H9 (cell line): Measurements from ENCODE around the gene MFSD12. TPM values are rescaled to one million over a fixed set of nuclear protein-coding genes. Genes with fewer than 3 reads are reported as not detected.

Experiments used
- DNase-seq: peaks from one replicate; pipeline ENCODE4 v3.0.0-alpha.2; 2017
- H2AFZ ChIP-seq: one replicate; pipeline ENCODE4 v1.6.1; 2013; ENCODE audit warnings: mild to moderate bottlenecking, low read length, control low read depth, moderate library complexity
- H2AK5ac ChIP-seq: 2 replicates; pipeline ENCODE4 v1.6.1; 2013; ENCODE audit warnings: low read length, control low read depth, mixed read lengths; ENCODE audit not compliant: insufficient read length
- H2BK120ac ChIP-seq: one replicate; pipeline ENCODE4 v1.6.1; 2013; ENCODE audit warnings: low read depth, mild to moderate bottlenecking, low read length, control low read depth, inconsistent platforms; ENCODE audit not compliant: poor library complexity, severe bottlenecking
- H2BK12ac ChIP-seq: 2 replicates; pipeline ENCODE4 v1.6.1; 2013; ENCODE audit warnings: low read length, control low read depth, mixed read lengths, low read depth; ENCODE audit not compliant: insufficient read length
- H2BK15ac ChIP-seq: 2 replicates; pipeline ENCODE4 v1.6.1; 2013; ENCODE audit warnings: low read depth, low read length, control low read depth
- H2BK20ac ChIP-seq: one replicate; pipeline ENCODE4 v1.6.1; 2013; ENCODE audit warnings: low read depth, mild to moderate bottlenecking, low read length, control low read depth, inconsistent platforms; ENCODE audit not compliant: poor library complexity, severe bottlenecking
- H2BK5ac ChIP-seq: 2 replicates; pipeline ENCODE4 v1.6.1; 2013; ENCODE audit warnings: low read length, control low read depth, mixed read lengths; ENCODE audit not compliant: insufficient read length
- H3K14ac ChIP-seq: 2 replicates; pipeline ENCODE4 v1.6.1; 2013; ENCODE audit warnings: low read length, control low read depth; ENCODE audit not compliant: insufficient read depth
- H3K18ac ChIP-seq: 2 replicates; pipeline ENCODE4 v1.6.1; 2013; ENCODE audit warnings: low read depth, mild to moderate bottlenecking, mixed read lengths, low read length, control low read depth; ENCODE audit not compliant: insufficient read length
- H3K23ac ChIP-seq: 2 replicates; pipeline ENCODE4 v1.6.1; 2013; ENCODE audit warnings: low read length, control low read depth, mixed read lengths, low read depth; ENCODE audit not compliant: insufficient read length
- H3K23me2 ChIP-seq: 2 replicates; pipeline ENCODE4 v1.6.1; 2013; ENCODE audit warnings: low read depth, mild to moderate bottlenecking, mixed read lengths, low read length, control low read depth; ENCODE audit not compliant: insufficient read length, poor library complexity, severe bottlenecking
- H3K27ac ChIP-seq: 2 replicates; pipeline ENCODE4 v1.5.1; 2013; ENCODE audit warnings: low read length, control low read depth, mixed read lengths, low read depth; ENCODE audit not compliant: insufficient read length
- H3K27me3 ChIP-seq: 2 replicates; pipeline ENCODE4 v1.6.1; 2013; ENCODE audit warnings: low read length, control low read depth, inconsistent platforms; ENCODE audit not compliant: insufficient read depth
- H3K4ac ChIP-seq: 2 replicates; pipeline ENCODE4 v1.6.1; 2013; ENCODE audit warnings: low read depth, mild to moderate bottlenecking, control low read depth, inconsistent platforms, low read length, moderate library complexity
- H3K4me1 ChIP-seq: 2 replicates; pipeline ENCODE4 v1.6.1; 2013; ENCODE audit warnings: low read length, control low read depth, inconsistent platforms; ENCODE audit not compliant: insufficient read depth
- H3K4me2 ChIP-seq: 2 replicates; pipeline ENCODE4 v1.6.1; 2013; ENCODE audit warnings: low read length, control low read depth, mixed read lengths; ENCODE audit not compliant: insufficient read length, insufficient read depth
- H3K56ac ChIP-seq: 2 replicates; pipeline ENCODE4 v1.6.1; 2013; ENCODE audit warnings: low read depth, mild to moderate bottlenecking, mixed read lengths, low read length, control low read depth; ENCODE audit not compliant: insufficient read length
- H3K79me1 ChIP-seq: 2 replicates; pipeline ENCODE4 v1.6.1; 2013; ENCODE audit warnings: low read depth, mild to moderate bottlenecking, moderate library complexity, low read length, control low read depth, inconsistent platforms; ENCODE audit not compliant: insufficient read depth, poor library complexity, severe bottlenecking
- H3K79me2 ChIP-seq: 2 replicates; pipeline ENCODE4 v1.6.1; 2013; ENCODE audit warnings: low read length, control low read depth, inconsistent platforms; ENCODE audit not compliant: insufficient read depth
- H3K9ac ChIP-seq: 2 replicates; pipeline ENCODE4 v1.6.1; 2013; ENCODE audit warnings: low read length, control low read depth, mixed read lengths; ENCODE audit not compliant: insufficient read length; ENCODE audit errors: extremely low read depth
- H3K9me3 ChIP-seq: one replicate; pipeline ENCODE4 v1.6.1; 2013; ENCODE audit warnings: low read depth, low read length, inconsistent platforms; ENCODE audit not compliant: control insufficient read depth
- H3T11ph ChIP-seq: one replicate; pipeline ENCODE4 v1.6.1; 2013; ENCODE audit warnings: mild to moderate bottlenecking, low read length, control low read depth, inconsistent platforms
- H4K20me1 ChIP-seq: one replicate; pipeline ENCODE4 v1.6.1; 2013; ENCODE audit not compliant: control insufficient read depth, insufficient read length, insufficient read depth
- H4K5ac ChIP-seq: 2 replicates; pipeline ENCODE4 v1.6.1; 2013; ENCODE audit warnings: low read depth, mild to moderate bottlenecking, mixed read lengths, low read length, control low read depth; ENCODE audit not compliant: insufficient read length
- H4K8ac ChIP-seq: replicated peaks from 2 replicates; pipeline ENCODE4 v1.6.1; 2013; ENCODE audit warnings: low read length, control low read depth, mixed read lengths, low read depth; ENCODE audit not compliant: insufficient read length
- H4K91ac ChIP-seq: 2 replicates; pipeline ENCODE4 v1.6.1; 2013; ENCODE audit warnings: low read depth, mild to moderate bottlenecking, moderate library complexity, mixed read lengths, low read length, control low read depth; ENCODE audit not compliant: insufficient read length
- H3K27ac Mint-ChIP-seq, 3 experiments: 2 replicates in 2 of 3; 3 replicates in 1 of 3; pipeline ENCODE4 v1.8.0; 2020 to 2021; ENCODE audit warnings: mixed read lengths in 3 of 3, mild to moderate bottlenecking in 1 of 3, moderate library complexity in 1 of 3
- H3K27me3 Mint-ChIP-seq: 2 replicates; pipeline ENCODE4 v1.8.0; 2021; ENCODE audit warnings: low read depth, mild to moderate bottlenecking, moderate library complexity, mixed read lengths
- H3K36me3 Mint-ChIP-seq, 3 experiments: 2 replicates in 2 of 3; 3 replicates in 1 of 3; pipeline ENCODE4 v1.8.0; 2020 to 2021; ENCODE audit warnings: low read depth in 3 of 3, mixed read lengths in 3 of 3; ENCODE audit not compliant: insufficient read depth in 1 of 3
- H3K4me1 Mint-ChIP-seq, 2 experiments: 2 replicates each; pipeline ENCODE4 v1.8.0; 2020; ENCODE audit warnings: mixed read lengths in 2 of 2
- H3K4me3 Mint-ChIP-seq, 2 experiments: 2 replicates in 1 of 2; 3 replicates in 1 of 2; pipeline ENCODE4 v1.8.0; 2020 to 2021; ENCODE audit warnings: mild to moderate bottlenecking in 2 of 2, mixed read lengths in 2 of 2, moderate library complexity in 1 of 2
- H3K9me3 Mint-ChIP-seq, 2 experiments: 2 replicates in 1 of 2; 3 replicates in 1 of 2; pipeline ENCODE4 v1.8.0; 2020; ENCODE audit warnings: mild to moderate bottlenecking in 2 of 2, mixed read lengths in 2 of 2, moderate library complexity in 1 of 2
- WGBS: extraction: QIAGEN DNeasy Blood & Tissue Kit; methylation state at CpG from one replicate; pipeline ENCODE4 v1.1.7; 2013; ENCODE audit warnings: missing lambda C conversion rate, low lambda C conversion rate, mixed read lengths; ENCODE audit not compliant: insufficient read length; ENCODE audit errors: extremely low coverage; 5-methylcytosine and 5-hydroxymethylcytosine counted together
- total RNA-seq: library from RNA; stranded (reverse); gene quantifications from 2 replicates; pipeline ENCODE4 v1.2.1, GENCODE V29; 2021
- TF ChIP-seq, protein P1 (sequence below): fragments of 200-600 bp; sonication (generic); conservative IDR thresholded peaks from 3 replicates; pipeline ENCODE4 v1.8.0; 2021; ENCODE audit warnings: antibody characterized with exemption, mild to moderate bottlenecking

MFSD12 gene
- total RNA-seq, 1 experiment from 2014 or later, result 58.8 TPM

DNA sequence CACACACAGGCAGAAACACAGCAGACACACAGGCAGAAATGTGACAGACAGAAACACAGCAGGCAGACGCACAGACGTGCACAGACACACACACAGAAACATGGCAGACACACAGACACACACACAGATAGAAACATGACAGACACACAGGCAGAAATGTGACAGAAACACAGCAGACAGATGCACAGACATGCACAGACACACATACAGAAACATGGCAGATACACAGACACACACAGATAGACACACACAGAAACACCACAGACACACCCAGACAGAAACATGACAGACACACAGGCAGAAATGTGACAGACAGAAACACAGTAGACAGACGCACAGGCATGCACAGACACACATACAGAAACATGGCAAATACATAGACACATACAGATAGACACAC is 48.0 kb upstream of the MFSD12 start:
- Histone ChIP-seq H3K27ac (no peak overlapping the region), H3K79me2 (no peaks in the 10 kb centered on the region), H2BK5ac (no peak overlapping the region), H3K9ac (no peak overlapping the region), H2BK120ac (no peak overlapping the region), H3K56ac (no peak overlapping the region), H3K23me2 (peaks cover 2% of the 10 kb centered on the region), H3K14ac (no peak overlapping the region), H2BK20ac (no peak overlapping the region), H3K79me1 (no peaks in the 10 kb centered on the region), H2AFZ (no peak overlapping the region), H3K9me3 (no peaks in the 10 kb centered on the region), H2AK5ac (no peak overlapping the region), H3K4me1 (no peaks in the 10 kb centered on the region; the same call in 1 of the 2 replicates), H3T11ph (no peak overlapping the region), H2BK15ac (no peak overlapping the region), H2BK12ac (no peak overlapping the region), H3K23ac (no peak overlapping the region), H3K18ac (no peak overlapping the region), H3K4ac (no peak overlapping the region), H3K4me2 (no peak overlapping the region), H3K27me3 (peaks cover 5% of the 10 kb centered on the region; the same call in 1 of the 2 replicates), H4K20me1 (no peaks in the 10 kb centered on the region), H4K5ac (no peak overlapping the region), H4K91ac (no peak overlapping the region), H4K8ac (no peak overlapping the region)
- Mint-ChIP-seq H3K9me3 (peaks cover 0 to 4% of the 10 kb centered on the region in 2 experiments; a peak in 1 of 5 replicates), H3K4me3 (no peak overlapping the region), H3K4me1 (peaks cover 12% of the 10 kb centered on the region in 2 experiments), H3K36me3 (peaks cover under 1 to 3% (median 2%) of the 10 kb centered on the region in 3 experiments; a peak in 5 of 7 replicates), H3K27me3 (peaks cover 4% of the 10 kb centered on the region), H3K27ac (no peak overlapping the region)
- no peak for DNase-seq
- TF ChIP-seq, protein P1, sequence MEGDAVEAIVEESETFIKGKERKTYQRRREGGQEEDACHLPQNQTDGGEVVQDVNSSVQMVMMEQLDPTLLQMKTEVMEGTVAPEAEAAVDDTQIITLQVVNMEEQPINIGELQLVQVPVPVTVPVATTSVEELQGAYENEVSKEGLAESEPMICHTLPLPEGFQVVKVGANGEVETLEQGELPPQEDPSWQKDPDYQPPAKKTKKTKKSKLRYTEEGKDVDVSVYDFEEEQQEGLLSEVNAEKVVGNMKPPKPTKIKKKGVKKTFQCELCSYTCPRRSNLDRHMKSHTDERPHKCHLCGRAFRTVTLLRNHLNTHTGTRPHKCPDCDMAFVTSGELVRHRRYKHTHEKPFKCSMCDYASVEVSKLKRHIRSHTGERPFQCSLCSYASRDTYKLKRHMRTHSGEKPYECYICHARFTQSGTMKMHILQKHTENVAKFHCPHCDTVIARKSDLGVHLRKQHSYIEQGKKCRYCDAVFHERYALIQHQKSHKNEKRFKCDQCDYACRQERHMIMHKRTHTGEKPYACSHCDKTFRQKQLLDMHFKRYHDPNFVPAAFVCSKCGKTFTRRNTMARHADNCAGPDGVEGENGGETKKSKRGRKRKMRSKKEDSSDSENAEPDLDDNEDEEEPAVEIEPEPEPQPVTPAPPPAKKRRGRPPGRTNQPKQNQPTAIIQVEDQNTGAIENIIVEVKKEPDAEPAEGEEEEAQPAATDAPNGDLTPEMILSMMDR, result no peak
- no CpG with 5 or more reads among the region's 3 CpGs for WGBS
